Measurements from ENCODE around the gene TNFRSF6B. TPM values are rescaled to one million over a fixed set of nuclear protein-coding genes. Genes with fewer than 3 reads are reported as not detected.

TNFRSF6B gene
- total RNA-seq, 1 experiment from 2014 or later = not detected

GRCh38 chr20:63706852-63707557 is 10.6 kb downstream of the TNFRSF6B start:
- ChIA-PET CTCF (interaction anchor here (0.8 kb wide), 1 partner anchor 128 kb away, joined by 3 read pairs; no protein-coding TSS in a partner anchor), POLR2A (no interaction called here)
- TF ChIP-seq, protein P1, sequence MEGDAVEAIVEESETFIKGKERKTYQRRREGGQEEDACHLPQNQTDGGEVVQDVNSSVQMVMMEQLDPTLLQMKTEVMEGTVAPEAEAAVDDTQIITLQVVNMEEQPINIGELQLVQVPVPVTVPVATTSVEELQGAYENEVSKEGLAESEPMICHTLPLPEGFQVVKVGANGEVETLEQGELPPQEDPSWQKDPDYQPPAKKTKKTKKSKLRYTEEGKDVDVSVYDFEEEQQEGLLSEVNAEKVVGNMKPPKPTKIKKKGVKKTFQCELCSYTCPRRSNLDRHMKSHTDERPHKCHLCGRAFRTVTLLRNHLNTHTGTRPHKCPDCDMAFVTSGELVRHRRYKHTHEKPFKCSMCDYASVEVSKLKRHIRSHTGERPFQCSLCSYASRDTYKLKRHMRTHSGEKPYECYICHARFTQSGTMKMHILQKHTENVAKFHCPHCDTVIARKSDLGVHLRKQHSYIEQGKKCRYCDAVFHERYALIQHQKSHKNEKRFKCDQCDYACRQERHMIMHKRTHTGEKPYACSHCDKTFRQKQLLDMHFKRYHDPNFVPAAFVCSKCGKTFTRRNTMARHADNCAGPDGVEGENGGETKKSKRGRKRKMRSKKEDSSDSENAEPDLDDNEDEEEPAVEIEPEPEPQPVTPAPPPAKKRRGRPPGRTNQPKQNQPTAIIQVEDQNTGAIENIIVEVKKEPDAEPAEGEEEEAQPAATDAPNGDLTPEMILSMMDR (IDR thresholded peaks at IDR 0.05) = no peak; the same call in 1 of the 2 replicates
- TF ChIP-seq REST (IDR thresholded peaks at IDR 0.05; ENCODE audit: insufficient read depth in 1 of 2, low read depth in 2 of 2, low read length in 1 of 2) = no peak
- 0 out of 2 replicates have a peak, but pooled peaks have one; percentile 19 for TF ChIP-seq SIN3A (IDR thresholded peaks at IDR 0.05; ENCODE audit: borderline replicate concordance, insufficient read depth, low read depth, low read length)
- no peak for TF ChIP-seq POLR2AphosphoS5 (IDR thresholded peaks at IDR 0.05; ENCODE audit: low read depth, low read length)
- TF ChIP-seq TCF7L2 (IDR thresholded peaks at IDR 0.05; ENCODE audit: low read depth, low read length) = no peak
- Histone ChIP-seq H3K9me3 (ENCODE audit: control insufficient read depth, insufficient read depth, low read depth, low read length) (no peaks in the 10 kb centered on the region), H3K36me3 (ENCODE audit: control insufficient read depth, insufficient read depth, low read length) (peaks cover 12% of the 10 kb centered on the region; the same call in 1 of the 2 replicates), H3K27ac (ENCODE audit: low read length) (peak overlapping the region; percentile 91), H3K4me1 (ENCODE audit: control insufficient read depth, insufficient read depth, low read length) (peaks cover 28% of the 10 kb centered on the region), H3K27me3 (ENCODE audit: control insufficient read depth, insufficient read depth, low read length) (no peaks in the 10 kb centered on the region), H3K4me3 (ENCODE audit: low read depth in 2 of 2, low read length in 2 of 2) (peak overlapping the region; percentile 76 to 90)
- DNase-seq (ENCODE audit: low read depth, low spot score) (no peak), ATAC-seq (peak; percentile 57)
- intact Hi-C loops (cut with micrococcal nuclease; ENCODE audit: unreplicated experiment) = no loop called here
- no TSS peak for BruUV-seq (replicated peaks)
- in situ Hi-C loops (cut with HindIII; ENCODE audit: low pct_unique_long_range_greater_than_20kb, low sequenced_read_pairs) = no loop called here

- POLR2A ChIA-PET = interaction anchor here (0.6 kb wide), 1 partner anchor 189 kb away, joined by 3 read pairs; no protein-coding TSS in a partner anchor
- no peaks in the 10 kb centered on the region for H3K27me3 ChIP-seq (ENCODE audit: control insufficient read depth, insufficient read depth, low read length)
- CTCF ChIA-PET = interaction anchor here (0.7 to 0.8 kb wide), 2 partner anchors 127 to 158 kb away, joined by 3 to 5 read pairs; partner anchors contain the start of gene TPD52L2
- intact Hi-C loops (cut with micrococcal nuclease; ENCODE audit: unreplicated experiment) (no loop called here), in situ Hi-C loops (cut with HindIII; ENCODE audit: low pct_unique_long_range_greater_than_20kb, low sequenced_read_pairs) (no loop called here)
- H3K36me3 ChIP-seq (ENCODE audit: control insufficient read depth, insufficient read depth, low read length) = peaks cover 14% of the 10 kb centered on the region; the same call in 1 of the 2 replicates
- ATAC-seq = peak; percentile 92
- peak within 1 kb of the TSS; percentile 76 to 90 for H3K4me3 ChIP-seq (ENCODE audit: low read depth in 2 of 2, low read length in 2 of 2)
- BruUV-seq (replicated peaks) = no TSS peak
- no peak for DNase-seq (ENCODE audit: low read depth, low spot score)
- peak within 1 kb of the TSS; percentile 91 for H3K27ac ChIP-seq (ENCODE audit: low read length)
- H3K4me1 ChIP-seq (ENCODE audit: control insufficient read depth, insufficient read depth, low read length) = peaks cover 21% of the 10 kb centered on the region
- no peaks in the 10 kb centered on the region for H3K9me3 ChIP-seq (ENCODE audit: control insufficient read depth, insufficient read depth, low read depth, low read length)
- TF ChIP-seq REST (IDR thresholded peaks at IDR 0.05; ENCODE audit: insufficient read depth in 1 of 2, low read depth in 2 of 2, low read length in 1 of 2) (no peak), SIN3A (IDR thresholded peaks at IDR 0.05; ENCODE audit: borderline replicate concordance, insufficient read depth, low read depth, low read length) (peak; percentile 66; the same call in 1 of the 2 replicates), POLR2AphosphoS5 (IDR thresholded peaks at IDR 0.05; ENCODE audit: low read depth, low read length) (peak; percentile 64; the same call in 1 of the 2 replicates), TCF7L2 (IDR thresholded peaks at IDR 0.05; ENCODE audit: low read depth, low read length) (peak; percentile 33; the same call in 1 of the 2 replicates)
- TF ChIP-seq, protein P1 (IDR thresholded peaks at IDR 0.05) = no peak
These were observed 11.3 kb downstream of the TNFRSF6B start, which contains the start of the genes ARFRP1 and ZGPAT for GRCh38 chr20:63707558-63708300. Gene ARFRP1 (minus strand): TSS chr20:63707976. CDS start chr20:63707091, 885 bp downstream. Gene ZGPAT (plus strand): TSS chr20:63708039. CDS start chr20:63708581, 542 bp downstream.

All from Panc1 (cell line).